NCI-H2227 (cell line): ENCODE measurements around the gene VPS33B.
A peak's percentile ranks its signal among the peaks of the same experiment; 100 is the strongest.

Experiments
- DNase-seq: peaks from one replicate; lab custom pipeline; 2025; ENCODE audit not compliant: unreplicated experiment; lab: John Stamatoyannopoulos, UW

VPS33B gene

DNA sequence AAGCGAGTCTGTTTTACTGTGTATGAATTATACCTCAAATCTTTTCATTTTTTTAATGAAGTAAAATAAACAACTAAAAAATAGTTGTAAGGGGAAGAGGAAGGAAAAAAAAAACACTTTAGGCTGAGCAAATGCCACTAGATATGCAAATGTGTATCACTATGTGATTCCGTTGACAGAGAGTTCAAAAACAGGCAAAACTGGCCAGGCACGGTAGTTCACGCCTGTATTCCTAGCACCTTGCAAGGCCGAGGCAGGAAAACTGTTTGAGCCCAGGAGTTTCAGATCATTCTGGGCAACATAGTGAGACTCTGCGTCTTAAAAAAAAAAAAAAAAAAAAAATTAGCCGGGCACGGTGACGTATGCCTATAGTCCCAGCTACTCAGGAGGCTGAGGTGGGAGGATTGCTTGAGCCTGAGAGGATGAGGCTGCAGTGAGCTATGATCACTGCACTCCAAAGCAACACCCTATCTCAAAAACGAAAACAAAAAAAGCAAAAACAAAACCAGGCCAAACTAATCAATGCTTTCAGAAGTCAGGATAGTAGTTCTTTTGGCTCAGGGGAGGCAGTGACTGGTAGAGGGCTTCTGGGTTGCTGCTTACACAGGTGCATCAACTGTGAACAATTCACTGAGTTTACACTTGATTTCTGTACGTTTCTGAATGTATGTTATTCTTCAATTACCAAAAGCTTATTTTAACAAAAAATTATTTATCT lies 35.4 kb downstream of the VPS33B start:
- no peak for DNase-seq

DNA sequence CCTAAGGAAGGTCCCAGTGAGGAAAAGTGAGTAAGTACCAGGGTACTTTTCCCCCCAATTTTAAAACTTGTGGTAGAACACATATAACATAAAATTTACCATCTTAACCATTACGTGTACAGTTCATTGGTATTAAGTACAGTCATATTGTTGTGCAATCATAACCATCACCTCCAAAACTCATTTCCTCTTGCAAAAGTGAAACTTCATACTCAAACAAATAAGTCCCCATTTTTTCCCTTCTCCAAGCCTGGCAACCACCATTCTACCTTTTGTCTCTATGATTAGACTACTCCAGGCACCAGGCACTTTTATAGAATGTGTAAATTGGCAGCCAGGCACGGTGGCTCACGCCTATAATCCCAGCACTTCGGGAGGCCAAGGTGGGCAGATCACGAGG lies 40.3 kb downstream of the VPS33B start:
- no peak for DNase-seq

DNA sequence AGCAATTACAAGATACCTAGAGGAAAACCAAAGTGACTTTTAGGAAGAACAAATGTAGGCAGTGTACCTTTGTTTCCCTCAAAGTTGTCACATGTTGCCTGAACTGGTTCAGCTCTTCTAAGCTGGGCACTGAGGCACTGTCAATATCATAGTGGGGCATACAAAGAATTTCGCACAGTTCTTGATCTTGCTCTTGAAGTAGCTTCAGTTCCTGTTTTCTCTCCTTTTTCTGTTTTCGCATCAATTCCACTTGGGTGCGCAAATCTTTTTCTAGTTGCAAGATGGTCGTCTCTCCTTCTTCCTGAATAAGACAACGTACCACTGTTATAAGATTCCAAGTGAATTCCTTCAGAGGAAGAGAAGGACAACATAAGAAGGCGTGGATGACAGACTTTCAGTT lies 40.7 kb downstream of the VPS33B start:
- DNase-seq = no peak

DNA sequence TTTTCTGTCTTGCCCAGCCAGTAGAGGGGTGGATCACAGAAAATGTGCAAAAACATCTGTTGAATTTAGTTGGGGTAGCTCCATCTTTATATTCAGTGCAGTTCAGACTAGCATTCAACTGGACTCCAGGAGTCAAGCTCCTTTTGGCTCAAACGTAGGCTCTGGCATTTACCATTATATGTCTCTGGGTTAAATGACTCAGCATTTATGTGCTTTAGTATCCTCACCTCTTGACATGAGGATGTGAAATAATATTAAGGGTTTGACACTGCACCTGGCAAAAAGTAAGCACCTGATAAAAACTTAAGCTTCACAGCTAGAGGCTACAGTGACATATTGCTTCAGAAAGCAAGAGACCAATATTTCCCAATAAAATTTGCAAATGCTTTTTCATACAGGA lies 42.8 kb downstream of the VPS33B start:
- DNase-seq = no peak

DNA sequence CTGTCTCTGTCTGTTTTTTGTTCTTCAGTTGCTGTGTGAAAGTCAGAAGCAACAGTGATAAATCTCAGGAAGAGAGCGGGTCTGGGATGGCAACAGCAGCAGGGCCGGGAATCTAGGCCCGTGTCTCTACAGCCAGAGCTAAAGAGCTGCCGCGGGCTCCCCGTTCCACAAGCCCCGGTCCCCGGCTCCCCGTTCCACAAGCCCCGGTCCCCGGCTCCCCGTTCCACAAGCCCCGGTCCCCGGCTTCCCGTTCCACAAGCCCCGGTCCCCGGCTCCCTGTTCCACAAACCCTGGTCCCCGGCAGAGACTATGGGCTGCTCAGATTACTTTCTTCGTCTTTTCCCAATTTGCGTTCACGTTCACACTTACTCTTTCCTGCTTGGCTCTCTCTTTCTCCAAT lies 48.2 kb downstream of the VPS33B start:
- no peak for DNase-seq

DNA sequence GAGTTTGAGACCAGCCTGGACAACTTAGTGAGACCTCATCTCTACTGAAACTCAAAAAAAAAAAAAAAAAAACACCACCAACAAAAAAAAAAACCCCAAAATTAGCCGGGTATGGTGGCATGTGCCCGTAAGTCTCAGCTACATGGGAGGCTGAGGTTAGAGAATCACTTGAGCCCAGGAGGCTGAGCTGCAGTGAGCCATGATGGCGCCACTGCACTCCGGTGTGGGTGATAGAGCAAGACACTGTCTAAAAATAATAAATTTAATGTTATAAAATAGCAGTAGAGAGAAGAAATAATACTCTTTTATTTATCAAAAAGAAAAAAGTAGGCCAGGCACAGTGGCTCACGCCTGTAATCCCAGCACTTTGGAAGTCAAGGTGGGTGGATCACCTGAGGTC lies 50.3 kb downstream of the VPS33B start:
- no peak for DNase-seq

DNA sequence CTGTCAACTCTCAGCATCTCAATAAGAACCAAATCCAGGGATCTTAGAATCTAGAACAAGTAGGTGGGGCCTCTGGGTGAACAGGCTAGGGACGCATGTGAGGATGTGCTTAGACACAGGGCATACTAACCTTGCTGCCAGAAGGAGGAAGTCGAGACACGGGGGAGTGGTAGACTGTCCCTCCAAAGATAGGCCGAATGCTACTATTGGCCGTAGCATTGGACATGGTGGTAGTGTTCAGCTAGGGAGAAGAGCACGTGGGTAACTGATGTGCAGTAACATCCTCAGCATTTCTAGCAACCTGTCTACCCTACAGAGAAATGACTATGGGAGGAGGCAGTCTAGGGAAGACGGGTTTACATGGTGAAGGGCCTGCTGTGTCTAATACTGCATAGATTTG lies 52.1 kb downstream of the VPS33B start:
- no peak for DNase-seq

DNA sequence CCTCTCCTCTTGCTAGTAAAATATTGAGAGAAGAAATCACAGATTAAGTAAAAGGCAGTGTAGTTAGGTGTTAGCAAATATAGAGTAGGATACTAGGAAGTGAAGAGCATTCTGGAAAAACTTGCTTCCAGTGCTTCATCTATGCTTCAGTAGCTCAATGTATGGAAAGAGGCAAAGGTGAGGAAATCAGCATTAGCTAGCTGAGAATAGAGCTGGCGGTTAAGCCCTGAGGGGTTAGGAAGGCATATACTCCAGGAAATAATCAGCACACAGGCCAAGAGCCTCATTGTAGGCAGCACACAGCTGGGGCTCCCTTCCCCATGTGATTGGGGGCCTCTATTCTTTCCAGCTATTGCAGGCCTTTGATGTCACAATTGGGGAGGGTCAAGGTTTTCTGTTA lies 54.0 kb downstream of the VPS33B start:
- DNase-seq = no peak

DNA sequence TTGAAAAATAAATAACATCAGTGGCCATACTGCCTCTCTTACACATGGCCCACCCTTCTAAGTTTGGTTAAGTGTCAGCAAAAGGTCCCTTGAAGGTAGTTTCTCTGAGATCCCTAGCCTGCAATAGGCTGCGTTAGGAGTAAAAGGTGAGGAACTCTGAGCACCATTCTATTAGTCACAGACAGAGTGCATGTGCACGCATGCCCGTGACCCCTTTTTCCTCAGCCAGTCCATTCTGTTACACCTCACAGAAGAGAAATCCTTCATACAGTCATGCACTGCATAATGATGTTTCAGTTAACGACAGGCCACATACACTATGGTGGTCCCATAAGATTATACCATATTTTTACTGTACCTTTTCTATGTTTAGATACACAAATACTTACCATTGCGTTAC lies 55.2 kb downstream of the VPS33B start:
- DNase-seq = no peak

DNA sequence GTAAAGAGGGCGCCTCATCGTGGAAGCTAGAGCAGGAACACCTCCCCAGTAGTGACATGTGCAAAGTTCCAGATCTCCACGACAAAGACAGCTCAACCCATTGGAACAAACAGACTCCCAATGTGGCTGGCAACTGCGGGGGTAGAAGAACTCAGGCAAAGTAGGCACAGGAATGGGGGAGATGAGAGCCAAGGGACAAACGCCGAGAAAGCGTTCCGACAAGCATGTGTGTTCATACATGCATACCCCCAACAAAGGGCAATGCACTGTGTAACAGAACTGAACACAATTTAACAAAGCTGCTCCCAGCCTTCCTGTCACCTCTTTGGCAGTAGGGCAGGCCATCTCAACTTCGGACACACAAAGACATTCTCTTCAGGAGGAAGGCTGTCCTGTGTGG lies 56.1 kb downstream of the VPS33B start:
- DNase-seq = no peak

DNA sequence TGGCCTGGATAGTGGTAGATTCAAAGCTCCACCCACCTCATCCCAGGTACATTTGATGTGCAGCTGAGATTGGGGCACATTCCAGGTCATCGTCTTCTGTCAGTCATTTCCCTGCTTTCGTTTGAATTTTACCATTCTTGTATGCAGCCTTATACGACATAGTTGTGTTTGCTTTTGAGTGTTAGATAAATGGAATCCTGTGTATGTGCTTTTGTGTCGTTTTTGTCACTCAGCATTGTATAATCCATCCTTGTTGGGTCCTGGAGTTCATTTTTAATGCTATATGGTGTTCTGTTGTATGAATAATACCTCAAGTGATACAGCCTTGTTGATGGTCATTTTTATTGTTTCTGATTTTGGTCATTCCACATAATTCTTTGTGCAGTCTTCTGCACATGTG lies 60.4 kb downstream of the VPS33B start:
- no peak for DNase-seq

DNA sequence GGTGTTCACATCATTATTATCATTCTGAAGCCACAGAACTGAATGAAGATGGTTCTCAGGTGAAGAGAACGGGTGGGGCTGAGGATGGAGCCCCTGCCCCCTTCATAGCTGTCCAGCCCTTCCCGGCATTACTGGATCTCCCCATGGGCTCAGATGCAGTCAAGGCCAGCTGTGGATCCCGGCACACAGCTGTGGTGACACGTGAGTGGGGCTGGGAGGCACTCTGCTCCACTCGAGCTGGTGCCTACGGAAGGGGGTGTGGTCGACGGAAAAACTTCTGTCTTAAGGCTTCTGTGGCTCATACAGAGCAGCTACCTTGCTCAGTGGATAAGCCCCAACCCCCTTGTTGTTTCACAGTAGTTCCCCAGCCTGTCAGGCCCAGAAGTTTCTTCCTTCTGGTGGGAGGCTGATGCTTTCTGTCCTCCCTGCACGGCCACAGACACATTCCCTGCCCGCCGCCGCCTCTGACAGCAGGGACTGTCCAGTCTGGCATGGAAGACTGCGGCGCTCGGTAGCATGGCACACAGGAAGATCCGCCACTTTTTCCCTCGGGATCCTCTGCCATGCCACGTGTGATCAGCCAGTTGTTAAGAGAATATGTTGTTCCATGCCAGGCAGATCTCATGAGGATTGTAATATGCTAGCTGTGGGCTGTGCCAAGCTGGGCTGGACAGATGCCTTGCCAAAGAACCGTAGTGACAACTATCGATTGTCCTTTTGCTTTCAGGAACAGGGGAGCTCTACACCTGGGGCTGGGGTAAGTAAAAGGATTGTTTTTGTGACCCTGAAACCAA lies 61.9 kb downstream of the VPS33B start:
- DNase-seq = no peak

DNA sequence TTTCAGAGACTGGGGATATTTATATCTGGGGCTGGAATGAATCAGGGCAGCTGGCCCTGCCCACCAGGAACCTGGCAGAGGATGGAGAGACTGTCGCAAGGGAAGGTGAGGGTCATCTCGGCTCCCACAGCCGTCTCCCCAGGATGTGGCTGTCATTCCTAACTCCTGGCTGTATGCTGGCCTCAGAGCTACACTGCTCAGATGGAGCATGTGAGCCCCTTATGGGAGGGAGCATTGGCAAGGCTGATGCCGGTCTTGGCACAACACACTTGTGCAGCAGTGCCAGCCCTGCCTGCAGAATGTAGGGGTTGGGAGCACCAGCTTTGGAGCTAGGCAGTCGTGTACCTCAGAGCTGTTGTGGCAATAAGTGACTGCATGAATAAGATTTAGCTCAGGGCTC lies 62.5 kb downstream of the VPS33B start:
- DNase-seq = no peak

DNA sequence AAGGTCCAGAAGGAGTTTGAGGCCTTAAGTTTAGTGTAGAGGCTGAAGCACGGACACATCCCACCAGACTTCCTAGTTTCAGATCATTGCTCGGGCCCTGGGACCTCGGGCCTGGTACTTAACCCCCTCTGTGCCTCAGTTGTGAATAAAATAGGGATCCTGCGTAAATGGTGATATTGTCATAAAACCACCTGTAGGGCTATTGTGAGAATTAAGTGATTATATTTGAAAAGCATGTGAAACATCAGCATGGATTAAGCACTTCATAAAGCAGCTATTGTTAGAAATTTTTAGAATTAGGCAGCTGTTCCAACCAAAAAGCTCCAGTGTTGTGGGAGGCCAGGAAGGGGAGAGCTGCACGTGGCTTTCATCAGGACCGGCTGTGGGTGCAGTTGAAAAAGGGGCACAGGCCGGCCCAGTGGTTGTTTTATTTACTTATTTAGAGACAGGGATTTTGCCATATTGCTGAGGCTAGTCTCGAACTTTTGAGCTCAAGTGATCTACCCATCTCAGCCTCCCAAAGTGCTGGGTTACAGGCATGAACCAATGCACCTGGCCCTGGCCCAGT lies 63.3 kb downstream of the VPS33B start:
- no peak for DNase-seq

DNA sequence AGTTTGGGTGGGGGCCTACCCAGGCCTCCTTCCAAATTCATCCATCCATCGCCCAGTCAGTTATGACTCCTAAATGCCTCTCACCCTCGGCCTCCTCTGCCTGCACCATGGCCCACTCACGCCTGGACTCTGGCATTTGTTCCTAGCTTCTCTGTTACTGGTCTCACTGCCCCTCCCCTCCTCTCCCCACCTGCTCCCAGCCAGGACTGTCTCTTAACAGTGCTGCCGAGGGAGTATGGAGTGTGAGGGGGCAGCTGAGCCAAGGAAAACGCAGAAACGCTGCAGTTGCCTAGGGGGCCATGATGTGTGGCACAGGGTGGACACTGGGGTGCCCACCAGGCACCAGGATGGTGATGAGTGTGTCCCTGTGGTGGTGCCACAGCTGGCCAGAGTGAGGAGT lies 64.6 kb downstream of the VPS33B start:
- DNase-seq = peak; percentile 6

DNA sequence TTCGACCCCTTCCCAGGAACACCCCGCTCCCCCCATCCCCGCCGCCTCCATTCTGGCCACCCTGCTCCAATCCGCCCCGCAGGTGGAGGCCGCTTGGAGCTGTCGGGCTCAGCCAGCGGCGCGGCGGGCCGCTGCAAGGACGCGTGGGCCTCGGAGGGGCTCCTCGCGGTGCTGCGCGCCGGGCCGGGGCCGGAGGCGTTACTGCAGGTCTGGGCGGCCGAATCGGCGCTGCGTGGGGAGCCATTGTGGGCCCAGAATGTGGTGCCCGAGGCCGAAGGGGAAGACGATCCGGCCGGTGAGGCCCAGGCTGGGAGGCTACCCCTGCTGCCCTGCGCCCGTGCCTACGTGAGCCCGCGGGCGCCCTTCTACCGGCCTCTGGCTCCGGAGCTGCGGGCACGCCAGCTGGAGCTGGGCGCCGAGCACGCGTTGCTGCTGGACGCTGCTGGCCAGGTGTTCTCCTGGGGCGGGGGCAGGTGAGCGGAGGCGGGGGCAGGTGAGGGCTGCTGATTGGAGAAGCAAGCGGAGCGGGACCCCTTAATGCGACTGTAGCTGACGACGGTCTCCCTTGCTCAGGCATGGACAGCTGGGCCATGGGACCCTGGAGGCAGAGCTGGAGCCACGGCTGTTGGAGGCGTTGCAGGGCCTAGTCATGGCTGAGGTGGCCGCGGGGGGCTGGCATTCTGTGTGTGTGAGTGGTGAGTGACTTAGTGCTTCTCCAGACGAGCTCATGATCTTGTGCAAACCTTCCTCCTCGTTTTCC lies 65.2 kb downstream of the VPS33B start:
- peak; percentile 45 for DNase-seq

DNA sequence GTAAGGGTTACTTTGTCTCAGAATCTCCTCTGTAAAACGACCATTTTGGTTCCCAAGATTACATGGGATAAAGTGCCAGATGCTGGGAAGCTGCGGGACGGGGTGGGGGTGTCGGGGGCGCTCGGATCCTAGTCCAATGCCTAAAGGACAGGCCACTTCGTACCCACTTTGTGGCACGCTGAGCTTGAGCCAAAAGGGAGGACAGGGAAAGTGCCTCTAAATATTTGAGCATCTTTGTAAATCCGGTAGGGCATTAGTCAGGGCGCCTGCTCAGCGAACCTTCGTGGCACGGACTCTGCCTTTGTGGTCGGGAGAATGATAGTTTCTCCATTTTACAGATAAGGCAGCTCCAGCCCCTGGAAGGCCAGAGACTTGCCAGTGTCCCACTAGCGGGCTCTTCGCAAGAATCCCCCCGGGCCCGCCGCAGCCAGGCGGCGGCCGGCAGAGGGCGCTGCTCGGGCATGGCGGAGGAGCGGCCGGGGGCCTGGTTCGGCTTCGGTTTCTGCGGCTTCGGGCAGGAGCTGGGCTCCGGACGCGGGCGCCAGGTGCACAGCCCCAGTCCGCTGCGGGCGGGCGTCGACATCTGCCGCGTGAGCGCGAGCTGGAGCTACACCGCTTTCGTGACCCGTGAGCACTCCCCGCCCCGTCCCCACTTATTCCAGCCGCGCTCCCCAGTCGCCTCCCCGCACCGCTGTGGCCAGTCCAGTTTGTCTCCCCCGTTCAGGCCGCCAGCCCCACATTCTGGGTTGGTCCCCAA lies 65.9 kb downstream of the VPS33B start:
- DNase-seq = peak; percentile 85

DNA sequence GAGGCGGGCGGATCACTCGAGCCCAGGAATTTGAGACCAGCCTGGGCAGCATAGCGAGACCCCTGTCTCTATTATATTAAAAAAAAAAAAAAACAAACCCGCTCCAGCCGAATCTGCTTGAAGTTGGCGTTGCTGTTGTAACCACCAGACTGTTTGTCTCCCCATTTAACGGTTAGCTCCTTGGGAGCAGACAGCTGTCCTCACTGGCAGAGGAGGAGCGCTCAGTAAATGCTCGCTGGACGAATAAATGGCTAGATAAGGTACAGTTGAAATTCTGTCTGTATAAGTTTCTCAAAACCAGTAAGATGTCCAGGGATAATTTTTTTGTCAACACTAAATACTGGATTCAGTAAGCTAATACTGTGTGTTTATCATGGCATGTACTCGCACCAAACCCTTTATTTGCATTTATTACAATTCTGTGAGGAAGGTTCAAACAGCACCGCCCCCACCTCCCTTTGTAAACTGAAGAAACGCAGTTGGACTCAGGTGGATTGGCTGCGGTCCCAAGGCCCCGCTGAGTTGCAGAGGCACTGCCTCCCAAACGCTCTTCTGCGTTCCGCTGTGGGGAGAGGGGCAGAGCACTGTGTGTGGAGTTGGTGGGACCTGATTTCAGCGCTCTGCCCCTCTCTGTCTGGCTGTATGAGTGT lies 66.6 kb downstream of the VPS33B start:
- DNase-seq = peak; percentile 25

DNA sequence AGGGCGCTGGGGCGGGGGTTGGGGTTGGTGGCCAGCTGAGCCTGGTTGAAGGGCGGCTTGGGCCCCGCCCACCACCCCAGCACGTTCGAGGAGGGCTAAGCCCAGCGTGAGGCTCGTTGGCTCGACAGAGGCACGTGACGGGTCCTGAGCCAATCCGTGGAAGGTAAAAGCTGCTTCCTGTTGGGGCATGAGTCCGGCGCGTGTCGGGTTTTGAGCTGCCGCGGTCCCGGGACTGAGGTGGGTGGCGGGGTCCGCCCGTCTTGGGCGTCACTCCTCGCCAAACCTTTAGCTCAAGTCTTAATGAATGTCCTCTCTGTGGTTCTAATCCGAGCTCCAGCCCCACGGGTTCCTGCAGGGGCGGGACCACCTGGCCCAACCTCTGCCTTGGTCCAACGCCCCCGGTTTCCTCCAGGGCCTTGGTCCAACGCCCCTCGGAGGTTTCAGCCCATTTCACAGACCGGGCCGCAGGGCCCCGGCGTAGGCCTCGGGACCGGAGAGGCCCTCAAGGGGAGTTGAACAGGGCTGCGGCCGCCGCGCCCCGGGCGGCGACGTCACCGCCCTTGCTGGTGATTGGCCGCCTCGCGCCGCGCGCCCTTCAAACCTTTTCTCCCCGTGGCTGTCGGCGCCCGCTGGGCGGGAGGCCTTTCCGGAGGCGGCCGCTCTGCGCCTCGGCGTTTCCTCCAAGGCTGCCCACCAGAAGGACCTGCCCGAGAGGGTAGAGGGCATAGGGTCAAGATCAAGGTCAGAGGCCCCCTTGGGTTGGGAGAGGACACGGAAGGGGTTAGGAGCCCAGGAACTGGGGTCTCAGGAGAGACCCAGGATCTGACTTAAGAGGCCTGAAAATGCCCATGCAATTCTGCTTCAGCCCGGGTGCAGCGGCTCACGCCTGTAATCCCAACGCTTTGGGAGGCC lies 67.4 kb downstream of the VPS33B start, which contains the start of gene RCCD1:
Gene RCCD1 (plus strand): TSS at position 173 of the 912 bp plus-strand sequence. CDS start 1,851 bp downstream, outside the sequence.
- peak; percentile 92 for DNase-seq
